Thyroid gland (tissue), 4 donors: ENCODE results near the gene NCBP2L.

Experiments
- POLR2A ChIP-seq, 2 donors: fragments of 450-650 bp; IDR thresholded peaks; one replicate each; pipeline ENCODE4 v1.6.1; 2017; ENCODE audit warnings: antibody characterized with exemption in 2 of 2, mild to moderate bottlenecking in 2 of 2, moderate library complexity in 1 of 2
- TF ChIP-seq, protein P1 (sequence below), 6 experiments: fragments of 200-600 bp in 3 of 6; fragments of 450-650 bp in 3 of 6; sonication (generic) in 3 of 6; IDR thresholded peaks; one replicate each; pipeline ENCODE4 v1.5.1; 2016 to 2019; ENCODE audit warnings: antibody characterized with exemption in 6 of 6, mild to moderate bottlenecking in 2 of 6, inconsistent platforms in 1 of 6, moderate library complexity in 1 of 6

DNA sequence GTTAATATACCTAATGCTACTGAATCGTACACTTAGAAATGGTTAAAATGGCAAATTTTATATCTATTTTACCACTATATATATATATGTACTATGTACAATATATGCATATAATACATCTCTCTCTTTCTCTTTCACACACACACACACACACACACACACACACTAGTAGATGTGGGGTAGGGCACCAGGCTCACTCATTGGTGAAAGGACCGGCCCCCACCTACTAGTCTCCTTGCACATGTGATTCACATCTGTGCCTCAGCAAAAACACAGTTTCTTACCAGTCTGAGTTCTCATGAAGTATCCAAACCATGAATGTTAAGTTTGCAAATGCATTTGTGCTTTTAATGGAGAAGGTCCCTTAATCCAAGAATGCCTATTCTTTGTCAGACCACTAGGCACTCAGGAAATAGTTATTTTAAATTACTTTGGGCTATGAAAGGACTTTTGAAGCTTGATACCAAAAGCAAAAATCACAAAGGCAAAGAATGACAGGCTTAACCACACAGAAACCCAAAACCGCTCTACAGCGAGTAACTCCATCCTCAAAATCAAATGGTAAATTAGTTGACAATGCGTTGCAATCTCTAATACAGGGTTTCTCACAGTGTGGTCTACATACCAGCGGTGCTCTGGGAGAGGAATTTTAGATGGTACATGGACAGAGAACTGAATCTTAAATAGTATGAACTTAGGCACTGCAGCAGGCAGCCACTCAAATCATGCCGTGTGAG lies 7.8 kb upstream of the NCBP2L start:
- TF ChIP-seq, protein P1, sequence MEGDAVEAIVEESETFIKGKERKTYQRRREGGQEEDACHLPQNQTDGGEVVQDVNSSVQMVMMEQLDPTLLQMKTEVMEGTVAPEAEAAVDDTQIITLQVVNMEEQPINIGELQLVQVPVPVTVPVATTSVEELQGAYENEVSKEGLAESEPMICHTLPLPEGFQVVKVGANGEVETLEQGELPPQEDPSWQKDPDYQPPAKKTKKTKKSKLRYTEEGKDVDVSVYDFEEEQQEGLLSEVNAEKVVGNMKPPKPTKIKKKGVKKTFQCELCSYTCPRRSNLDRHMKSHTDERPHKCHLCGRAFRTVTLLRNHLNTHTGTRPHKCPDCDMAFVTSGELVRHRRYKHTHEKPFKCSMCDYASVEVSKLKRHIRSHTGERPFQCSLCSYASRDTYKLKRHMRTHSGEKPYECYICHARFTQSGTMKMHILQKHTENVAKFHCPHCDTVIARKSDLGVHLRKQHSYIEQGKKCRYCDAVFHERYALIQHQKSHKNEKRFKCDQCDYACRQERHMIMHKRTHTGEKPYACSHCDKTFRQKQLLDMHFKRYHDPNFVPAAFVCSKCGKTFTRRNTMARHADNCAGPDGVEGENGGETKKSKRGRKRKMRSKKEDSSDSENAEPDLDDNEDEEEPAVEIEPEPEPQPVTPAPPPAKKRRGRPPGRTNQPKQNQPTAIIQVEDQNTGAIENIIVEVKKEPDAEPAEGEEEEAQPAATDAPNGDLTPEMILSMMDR (IDR thresholded peaks at IDR 0.05) = no peak
- TF ChIP-seq POLR2A (IDR thresholded peaks at IDR 0.05) = no peak
